ENCODE measurements around the gene TUBGCP2.

GRCh38 chr10:133262696-133263095, 46.0 kb downstream of the TUBGCP2 start:
- no peak for TF ChIP-seq CTCF (IDR thresholded peaks at IDR 0.05)
- TF ChIP-seq POLR2A (IDR thresholded peaks at IDR 0.05), result no peak
